GM20000 (cell line): ENCODE data around the gene EMX1.

Source experiments
- DNase-seq: peaks from one replicate; pipeline ENCODE4 v3.0.0; 2012; ENCODE audit warnings: low spot score
- CTCF ChIP-seq: IDR thresholded peaks from 2 replicates; pipeline ENCODE4 v1.5.1; 2012; ENCODE audit warnings: mild to moderate bottlenecking, control low read depth; ENCODE audit errors: extremely low read depth, missing control alignments

Gene EMX1

GRCh38 chr2:72894514-72894913 is 22.8 kb upstream of the EMX1 start:
- TF ChIP-seq CTCF = no peak
- no peak for DNase-seq

- no peak for TF ChIP-seq CTCF
- no peak for DNase-seq
Observed at GRCh38 chr2:72895154-72895553, 22.2 kb upstream of the EMX1 start.

- TF ChIP-seq CTCF = no peak
- DNase-seq = no peak
Observed at GRCh38 chr2:72895759-72896281, 21.5 kb upstream of the EMX1 start.

- no peak for TF ChIP-seq CTCF
- no peak for DNase-seq
Observed at GRCh38 chr2:72896446-72896845, 20.9 kb upstream of the EMX1 start.

GRCh38 chr2:72897785-72898584 is 19.3 kb upstream of the EMX1 start:
- DNase-seq = no peak
- no peak for TF ChIP-seq CTCF

- TF ChIP-seq CTCF = no peak
- no peak for DNase-seq
Observed at GRCh38 chr2:72898585-72898906, 18.8 kb upstream of the EMX1 start.

- TF ChIP-seq CTCF = no peak
- DNase-seq = no peak
Observed at GRCh38 chr2:72900191-72900825, 17.0 kb upstream of the EMX1 start.
